ENCODE measurements around the gene ZNF385C.

ZNF385C gene

GRCh38 chr17:41988418-41988817 lies 109.9 kb downstream of the ZNF385C start:
- DNase-seq (ENCODE audit: low read depth): no peak

GRCh38 chr17:41987642-41988041 lies 110.6 kb downstream of the ZNF385C start:
- no peak for DNase-seq (ENCODE audit: low read depth)

GRCh38 chr17:41986634-41987033 lies 111.6 kb downstream of the ZNF385C start:
- no peak for DNase-seq (ENCODE audit: low read depth)

GRCh38 chr17:41985919-41986318 lies 112.4 kb downstream of the ZNF385C start:
- DNase-seq (ENCODE audit: low read depth): no peak

GRCh38 chr17:41984454-41984853 lies 113.8 kb downstream of the ZNF385C start:
- DNase-seq (ENCODE audit: low read depth): no peak

GRCh38 chr17:41982026-41982760 lies 116.1 kb downstream of the ZNF385C start:
- DNase-seq (ENCODE audit: low read depth): no peak

GRCh38 chr17:41977991-41978390 lies 120.3 kb downstream of the ZNF385C start:
- no peak for DNase-seq (ENCODE audit: low read depth)

- no peak for DNase-seq (ENCODE audit: low read depth)
These were observed 122.0 kb downstream of the ZNF385C start for GRCh38 chr17:41976142-41976768.

All from activated T-helper 1 cell treated with Interleukin-2 at 50 U/mL for 16 hours (primary cell).